Measurements from ENCODE around the gene ARHGEF17.

DNA sequence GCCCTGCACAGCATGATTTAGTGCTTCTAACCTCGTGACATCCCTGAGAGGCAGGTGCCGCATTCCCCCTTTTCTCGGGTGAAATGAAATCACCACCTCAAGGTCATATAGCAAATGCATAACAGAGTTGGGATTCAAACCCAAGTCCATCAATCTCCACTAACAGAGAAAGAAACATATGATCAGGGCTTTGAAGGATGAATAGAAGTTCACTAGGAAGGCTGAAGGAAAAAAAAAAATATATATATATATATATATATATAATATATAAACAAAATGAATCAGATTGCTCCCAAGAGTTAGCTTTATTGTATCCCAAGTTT, 12.1 kb upstream of the ARHGEF17 start:
- TF ChIP-seq, protein P1, sequence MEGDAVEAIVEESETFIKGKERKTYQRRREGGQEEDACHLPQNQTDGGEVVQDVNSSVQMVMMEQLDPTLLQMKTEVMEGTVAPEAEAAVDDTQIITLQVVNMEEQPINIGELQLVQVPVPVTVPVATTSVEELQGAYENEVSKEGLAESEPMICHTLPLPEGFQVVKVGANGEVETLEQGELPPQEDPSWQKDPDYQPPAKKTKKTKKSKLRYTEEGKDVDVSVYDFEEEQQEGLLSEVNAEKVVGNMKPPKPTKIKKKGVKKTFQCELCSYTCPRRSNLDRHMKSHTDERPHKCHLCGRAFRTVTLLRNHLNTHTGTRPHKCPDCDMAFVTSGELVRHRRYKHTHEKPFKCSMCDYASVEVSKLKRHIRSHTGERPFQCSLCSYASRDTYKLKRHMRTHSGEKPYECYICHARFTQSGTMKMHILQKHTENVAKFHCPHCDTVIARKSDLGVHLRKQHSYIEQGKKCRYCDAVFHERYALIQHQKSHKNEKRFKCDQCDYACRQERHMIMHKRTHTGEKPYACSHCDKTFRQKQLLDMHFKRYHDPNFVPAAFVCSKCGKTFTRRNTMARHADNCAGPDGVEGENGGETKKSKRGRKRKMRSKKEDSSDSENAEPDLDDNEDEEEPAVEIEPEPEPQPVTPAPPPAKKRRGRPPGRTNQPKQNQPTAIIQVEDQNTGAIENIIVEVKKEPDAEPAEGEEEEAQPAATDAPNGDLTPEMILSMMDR (IDR thresholded peaks at IDR 0.05; ENCODE audit: low read depth, low read length, poor library complexity, severe bottlenecking) = no peak
- no peak for TF ChIP-seq EZH2phosphoT487 (IDR thresholded peaks at IDR 0.05; ENCODE audit: borderline replicate concordance, low read length)
